Measurements from ENCODE around the gene STAG1.
"Not testable (repeated sequence)": the region's sequence is repeated elsewhere in the genome, so short reads cannot be mapped to it uniquely, and the experiment has no call there.

Gene STAG1

DNA sequence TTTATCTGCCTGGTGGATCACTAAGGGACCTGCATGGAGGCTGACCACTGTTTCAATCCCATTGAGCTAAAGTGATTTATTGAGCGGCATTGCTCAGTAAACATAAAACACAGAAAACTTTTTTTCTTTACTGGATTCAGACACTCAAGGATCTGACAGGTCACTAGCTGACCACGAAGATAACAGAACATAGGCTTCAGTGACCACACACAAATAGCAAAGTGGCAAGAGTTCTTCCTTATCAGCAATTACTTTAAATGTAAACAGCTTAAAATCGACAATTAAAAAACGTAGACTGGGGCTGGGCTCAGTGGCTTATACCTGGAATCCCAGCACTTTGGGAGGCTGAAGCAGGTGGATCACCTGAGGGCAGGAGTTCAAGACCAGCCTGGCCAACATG is 48.7 kb downstream of the STAG1 start:
- no peak for DNase-seq (ENCODE audit: low spot score)

- no peak for DNase-seq (ENCODE audit: low spot score)
Measured at GRCh38 chr3:136699271-136699828, 52.8 kb downstream of the STAG1 start.

GRCh38 chr3:136698361-136698760 is 53.8 kb downstream of the STAG1 start:
- no peak for DNase-seq (ENCODE audit: low spot score)

GRCh38 chr3:136696797-136697196 is 55.4 kb downstream of the STAG1 start:
- DNase-seq (ENCODE audit: low spot score), result no peak

DNA sequence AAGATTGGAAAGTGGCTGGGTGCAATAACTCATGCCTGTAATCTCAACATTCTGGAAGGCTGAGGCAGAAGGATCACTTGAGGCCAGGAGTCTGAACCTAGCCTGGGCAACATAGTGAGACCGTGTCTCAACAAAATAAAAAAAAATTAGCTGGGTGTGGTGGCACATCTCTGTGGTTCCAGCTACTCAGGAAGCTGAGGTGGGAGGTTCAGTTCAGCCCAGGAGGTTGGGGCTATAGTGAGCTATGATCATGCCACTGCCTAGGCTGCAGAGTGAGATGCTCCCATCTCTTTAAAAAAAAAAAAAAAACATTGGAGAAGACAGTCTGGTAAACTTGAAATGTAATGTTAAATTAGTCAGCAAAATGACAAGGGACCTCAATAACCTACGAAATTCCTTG is 57.9 kb downstream of the STAG1 start:
- DNase-seq (ENCODE audit: low spot score), result no peak

DNA sequence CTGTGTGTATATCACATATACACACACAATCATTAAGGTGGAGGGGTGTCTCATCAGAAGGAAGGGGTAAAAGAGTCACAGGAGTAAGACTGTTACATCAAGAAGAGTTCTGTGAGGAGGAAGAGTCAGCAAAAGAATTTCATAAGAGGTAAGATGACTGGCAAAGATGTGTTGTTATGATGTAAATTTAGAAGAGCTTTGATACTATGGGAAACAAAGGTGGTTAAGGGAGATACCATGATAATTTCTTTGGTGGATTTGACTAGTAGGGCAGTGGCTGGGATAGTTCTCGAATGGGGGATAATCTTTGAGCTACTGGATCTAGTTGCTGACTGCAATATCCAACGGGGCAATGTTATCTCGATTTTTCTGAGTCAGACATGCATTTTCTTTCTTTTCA is 61.6 kb downstream of the STAG1 start:
- no peak for DNase-seq (ENCODE audit: low spot score)

DNA sequence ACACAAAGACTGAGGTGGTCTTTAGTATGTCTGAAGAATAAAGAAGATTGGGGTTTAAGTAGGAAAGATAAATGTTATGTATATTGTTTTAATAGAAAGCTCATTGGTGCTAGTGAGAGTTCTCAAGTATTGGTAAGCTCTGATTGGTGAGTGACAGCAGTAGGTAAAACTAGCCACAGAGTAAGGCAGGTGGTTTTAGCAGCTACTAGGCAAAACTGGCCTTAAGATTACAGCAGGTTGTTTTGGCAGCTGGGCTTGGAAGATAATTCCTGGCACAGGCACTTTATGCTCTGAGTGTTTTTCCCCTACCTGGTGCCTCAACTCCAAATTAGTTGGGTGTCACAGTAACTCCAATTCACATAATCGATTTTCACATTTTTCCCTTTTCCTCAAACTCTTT is 66.3 kb downstream of the STAG1 start:
- DNase-seq (ENCODE audit: low spot score), result no peak

- no peak for DNase-seq (ENCODE audit: low spot score)
Measured at GRCh38 chr3:136682740-136683312, 69.4 kb downstream of the STAG1 start.

DNA sequence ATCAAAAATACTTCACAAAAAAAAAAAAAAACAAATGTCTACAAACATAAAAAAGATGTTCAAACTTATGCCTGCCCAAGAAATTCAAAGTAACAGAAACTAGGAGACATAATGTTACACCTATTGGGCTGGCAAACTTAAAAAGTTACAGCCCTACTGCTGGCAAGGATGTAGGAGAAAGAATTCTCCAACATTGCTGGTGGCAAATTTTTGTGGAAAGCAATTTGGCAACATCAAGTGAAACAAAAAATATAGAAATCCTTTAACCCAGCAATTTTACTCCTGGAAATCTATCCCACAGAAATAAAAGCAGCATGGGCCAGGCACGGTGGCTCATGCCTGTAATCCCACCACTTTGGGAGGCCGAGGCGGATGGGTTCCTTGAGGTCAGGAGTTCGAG is 73.2 kb downstream of the STAG1 start:
- DNase-seq (ENCODE audit: low spot score), result no peak

- no peak for DNase-seq (ENCODE audit: low spot score)
Measured at GRCh38 chr3:136676009-136676408, 76.2 kb downstream of the STAG1 start.

DNA sequence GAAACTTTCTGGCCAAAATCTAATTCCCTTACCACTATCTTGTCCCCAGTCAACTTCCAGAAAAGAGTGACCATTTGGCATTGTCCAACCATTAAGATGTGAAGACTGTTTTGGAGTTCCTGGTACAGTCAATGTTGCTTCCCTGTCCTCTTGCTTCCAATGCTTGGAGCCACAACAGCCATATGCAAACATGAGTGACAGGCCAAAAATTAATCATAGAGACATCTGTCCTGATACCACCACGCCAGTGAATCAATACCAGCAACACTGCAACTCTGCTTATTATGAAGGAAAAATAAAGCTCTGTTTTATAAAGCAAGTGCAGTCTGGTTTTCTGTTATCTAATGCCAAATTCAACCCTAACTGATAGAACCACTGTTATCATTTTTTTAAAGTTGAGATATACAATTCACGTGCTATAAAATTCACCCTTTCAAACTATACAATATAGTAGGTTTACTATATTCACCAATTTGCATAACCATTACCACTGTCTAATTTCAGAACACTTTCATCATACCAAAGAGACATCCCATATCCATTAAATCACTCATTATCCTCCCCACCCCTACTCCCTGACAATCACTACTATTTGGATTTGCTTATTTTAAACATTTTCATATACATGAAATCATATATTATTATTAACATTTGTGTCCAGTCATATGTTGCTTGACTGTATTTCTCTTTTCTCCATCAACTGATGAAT is 76.9 kb downstream of the STAG1 start:
- DNase-seq (ENCODE audit: low spot score), result no peak

DNA sequence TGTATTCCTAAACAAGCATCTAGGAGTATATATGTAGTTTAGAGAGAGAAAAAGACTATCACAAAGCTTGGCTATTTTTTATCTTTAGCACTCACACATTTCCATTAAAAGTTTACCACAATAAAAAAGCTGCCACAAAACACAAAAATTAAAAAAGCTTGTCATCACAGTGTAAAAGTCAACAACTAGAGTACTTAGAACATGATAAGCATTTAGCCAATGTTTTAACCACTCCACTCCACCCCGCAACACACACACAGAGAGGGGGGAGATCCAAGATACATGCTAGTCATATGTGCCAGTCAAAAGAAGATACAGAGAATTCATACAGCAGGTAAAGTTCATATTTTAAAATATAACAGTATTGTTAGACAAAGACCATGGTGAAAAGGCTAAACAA is 79.7 kb downstream of the STAG1 start:
- no peak for DNase-seq (ENCODE audit: low spot score)

- DNase-seq (ENCODE audit: low spot score), result no peak
Measured at GRCh38 chr3:136671921-136672320, 80.3 kb downstream of the STAG1 start.

DNA sequence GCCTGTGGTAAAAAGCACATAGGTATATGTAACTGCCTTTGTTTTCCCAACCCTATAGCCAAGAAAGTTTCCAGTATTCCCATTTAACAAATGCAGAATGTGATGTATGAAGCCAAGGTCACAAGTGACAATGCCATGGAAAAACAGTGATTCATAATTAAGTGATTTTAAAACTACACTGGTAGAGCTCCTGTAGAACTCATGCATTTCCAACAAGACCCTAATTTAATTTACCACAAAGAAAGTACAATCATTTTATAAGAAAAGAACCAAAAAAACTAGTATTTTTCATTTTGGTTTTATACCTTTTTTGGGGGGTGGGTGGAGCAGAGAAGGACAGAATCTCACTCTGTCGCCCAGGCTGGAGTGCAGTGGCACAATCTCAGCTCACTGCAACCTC is 82.0 kb downstream of the STAG1 start:
- no peak for DNase-seq (ENCODE audit: low spot score)

DNA sequence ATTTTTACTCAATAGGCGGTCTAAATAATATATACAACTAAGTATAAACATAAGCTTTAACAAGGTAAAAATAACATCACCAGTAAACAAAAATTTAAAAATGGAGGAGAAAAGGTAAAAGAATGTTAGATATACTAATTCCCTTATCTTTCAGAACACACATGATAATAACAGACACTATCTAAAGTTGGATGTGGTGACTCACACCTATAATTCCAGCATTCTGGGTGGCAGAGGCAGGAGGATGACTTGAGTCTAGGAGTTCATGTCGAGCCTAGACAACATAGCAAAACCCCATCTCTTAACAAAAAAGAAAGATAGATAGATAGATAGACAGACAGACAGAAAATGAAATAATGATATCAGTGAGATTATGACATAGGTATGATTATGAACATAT is 85.1 kb downstream of the STAG1 start:
- DNase-seq (ENCODE audit: low spot score), result no peak

- not testable (repeated sequence) for DNase-seq (ENCODE audit: low spot score)
Measured at GRCh38 chr3:136666301-136666700, 85.9 kb downstream of the STAG1 start.

GRCh38 chr3:136664771-136665170 is 87.4 kb downstream of the STAG1 start:
- no peak for DNase-seq (ENCODE audit: low spot score)

- DNase-seq (ENCODE audit: low spot score), result no peak
Measured at GRCh38 chr3:136661282-136661681, 90.9 kb downstream of the STAG1 start.

- peak; percentile 88 for DNase-seq (ENCODE audit: low spot score)
Measured at GRCh38 chr3:136658946-136659682, 93.1 kb downstream of the STAG1 start.

- DNase-seq (ENCODE audit: low spot score), result no peak
Measured at GRCh38 chr3:136657526-136657925, 94.7 kb downstream of the STAG1 start.

DNA sequence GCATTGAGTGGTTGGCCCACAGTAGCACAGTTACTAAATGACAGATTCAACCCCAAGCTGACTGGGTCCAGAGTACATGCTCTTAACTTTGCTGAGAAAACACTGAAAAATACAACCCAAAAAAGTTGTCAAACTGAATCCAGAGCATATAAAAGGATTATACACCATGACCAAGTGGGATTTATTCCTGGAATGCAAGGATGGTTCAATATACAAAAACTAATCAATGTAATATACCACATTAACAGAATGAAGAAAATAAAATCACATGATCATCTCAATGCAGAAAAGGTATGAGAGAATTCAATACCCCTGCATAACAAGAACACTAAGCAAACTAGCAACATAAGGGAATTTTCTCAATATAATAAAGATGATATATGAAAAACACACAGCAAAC is 98.5 kb downstream of the STAG1 start:
- no peak for DNase-seq (ENCODE audit: low spot score)

GRCh38 chr3:136651581-136651980 is 100.6 kb downstream of the STAG1 start:
- no peak for DNase-seq (ENCODE audit: low spot score)

GRCh38 chr3:136650461-136650860 is 101.7 kb downstream of the STAG1 start:
- no peak for DNase-seq (ENCODE audit: low spot score)

Data from globus pallidus (tissue), 1 donor.